Measurements from ENCODE around the gene TBC1D1. TPM values are rescaled to one million over a fixed set of nuclear protein-coding genes. Genes with fewer than 3 reads are reported as not detected.

TBC1D1 gene
- polyA plus RNA-seq, 1 donor from 2014 or later, result 23.2 TPM

GRCh38 chr4:37862961-37863360 lies 27.9 kb upstream of the TBC1D1 start:
- no peak overlapping the region for H3K27ac ChIP-seq (ENCODE audit: low read length)
- no peaks in the 10 kb centered on the region for H3F3A ChIP-seq (ENCODE audit: insufficient read depth, low read length, poor library complexity, severe bottlenecking)
- no peaks in the 10 kb centered on the region for H3K79me2 ChIP-seq (replicated peaks; ENCODE audit: insufficient read depth, low read length)
- no peak overlapping the region for H2AFZ ChIP-seq (ENCODE audit: low read depth, low read length)
- H3K9me2 ChIP-seq (ENCODE audit: insufficient read depth, low read length), result no peaks in the 10 kb centered on the region
- TF ChIP-seq SMC3 (conservative IDR thresholded peaks at IDR 0.05; ENCODE audit: poor library complexity) (no peak), POLR2AphosphoS5 (IDR thresholded peaks at IDR 0.05) (no peak), REST (IDR thresholded peaks at IDR 0.05; ENCODE audit: borderline replicate concordance) (no peak)
- H3K27me3 ChIP-seq (ENCODE audit: insufficient read depth, low read depth, low read length), result no peaks in the 10 kb centered on the region
- no peaks in the 10 kb centered on the region for H4K20me1 ChIP-seq (ENCODE audit: insufficient read depth)
- no peak overlapping the region for H3K4me2 ChIP-seq (ENCODE audit: low read length)
- no peak overlapping the region for H3K9ac ChIP-seq (ENCODE audit: low read length)
- H3K4me3 ChIP-seq (ENCODE audit: low read length), result no peak overlapping the region
- no peaks in the 10 kb centered on the region for H3K9me3 ChIP-seq (ENCODE audit: low read length)
- H3K36me3 ChIP-seq (ENCODE audit: insufficient read depth, low read length), result no peaks in the 10 kb centered on the region

DNA sequence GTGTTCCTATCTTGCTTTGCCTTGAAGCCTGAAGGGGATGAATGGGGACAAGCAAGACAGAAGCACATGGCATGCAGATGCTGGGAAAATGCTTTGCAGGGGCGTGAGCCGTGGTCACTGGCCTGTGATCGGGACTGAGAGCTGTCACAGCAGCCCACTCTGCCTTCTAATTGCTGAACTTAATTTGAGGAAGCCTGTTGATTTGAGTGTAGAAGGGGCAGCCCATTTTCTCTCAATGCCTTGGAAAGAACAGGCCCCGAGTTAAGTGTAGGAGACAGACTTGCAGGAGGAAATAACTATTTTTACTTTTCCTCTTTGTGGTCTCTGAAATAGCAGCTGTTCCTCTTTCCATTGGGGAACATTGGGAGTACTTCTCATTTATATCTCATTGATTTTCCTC lies 26.1 kb upstream of the TBC1D1 start:
- Histone ChIP-seq H3K27ac (ENCODE audit: low read length) (no peak overlapping the region), H3K4me3 (ENCODE audit: low read length) (no peak overlapping the region), H3K9me2 (ENCODE audit: insufficient read depth, low read length) (no peaks in the 10 kb centered on the region), H3K4me2 (ENCODE audit: low read length) (no peak overlapping the region), H2AFZ (ENCODE audit: low read depth, low read length) (no peak overlapping the region), H3K79me2 (replicated peaks; ENCODE audit: insufficient read depth, low read length) (no peaks in the 10 kb centered on the region), H3K9me3 (ENCODE audit: low read length) (no peaks in the 10 kb centered on the region), H3F3A (ENCODE audit: insufficient read depth, low read length, poor library complexity, severe bottlenecking) (no peaks in the 10 kb centered on the region), H3K27me3 (ENCODE audit: insufficient read depth, low read depth, low read length) (no peaks in the 10 kb centered on the region), H4K20me1 (ENCODE audit: insufficient read depth) (no peaks in the 10 kb centered on the region), H3K9ac (ENCODE audit: low read length) (no peak overlapping the region), H3K36me3 (ENCODE audit: insufficient read depth, low read length) (no peaks in the 10 kb centered on the region)
- TF ChIP-seq TAF1 (IDR thresholded peaks at IDR 0.05; ENCODE audit: low read depth), result no peak
- TF ChIP-seq REST (IDR thresholded peaks at IDR 0.05; ENCODE audit: borderline replicate concordance), result no peak
- no peak for TF ChIP-seq MXI1 (conservative IDR thresholded peaks at IDR 0.05; ENCODE audit: poor library complexity, severe bottlenecking)
- TF ChIP-seq RAD21 (conservative IDR thresholded peaks at IDR 0.05), result no peak
- TF ChIP-seq EP300 (conservative IDR thresholded peaks at IDR 0.05; ENCODE audit: poor library complexity, severe bottlenecking), result no peak
- no peak for TF ChIP-seq EZH2 (IDR thresholded peaks at IDR 0.05; ENCODE audit: borderline replicate concordance, insufficient read depth, low read length, poor library complexity, severe bottlenecking)
- TF ChIP-seq, protein P1, sequence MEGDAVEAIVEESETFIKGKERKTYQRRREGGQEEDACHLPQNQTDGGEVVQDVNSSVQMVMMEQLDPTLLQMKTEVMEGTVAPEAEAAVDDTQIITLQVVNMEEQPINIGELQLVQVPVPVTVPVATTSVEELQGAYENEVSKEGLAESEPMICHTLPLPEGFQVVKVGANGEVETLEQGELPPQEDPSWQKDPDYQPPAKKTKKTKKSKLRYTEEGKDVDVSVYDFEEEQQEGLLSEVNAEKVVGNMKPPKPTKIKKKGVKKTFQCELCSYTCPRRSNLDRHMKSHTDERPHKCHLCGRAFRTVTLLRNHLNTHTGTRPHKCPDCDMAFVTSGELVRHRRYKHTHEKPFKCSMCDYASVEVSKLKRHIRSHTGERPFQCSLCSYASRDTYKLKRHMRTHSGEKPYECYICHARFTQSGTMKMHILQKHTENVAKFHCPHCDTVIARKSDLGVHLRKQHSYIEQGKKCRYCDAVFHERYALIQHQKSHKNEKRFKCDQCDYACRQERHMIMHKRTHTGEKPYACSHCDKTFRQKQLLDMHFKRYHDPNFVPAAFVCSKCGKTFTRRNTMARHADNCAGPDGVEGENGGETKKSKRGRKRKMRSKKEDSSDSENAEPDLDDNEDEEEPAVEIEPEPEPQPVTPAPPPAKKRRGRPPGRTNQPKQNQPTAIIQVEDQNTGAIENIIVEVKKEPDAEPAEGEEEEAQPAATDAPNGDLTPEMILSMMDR (IDR thresholded peaks at IDR 0.05; ENCODE audit: poor library complexity, severe bottlenecking), result no peak
- no peak for TF ChIP-seq SMC3 (conservative IDR thresholded peaks at IDR 0.05; ENCODE audit: poor library complexity)
- no peak for TF ChIP-seq POLR2AphosphoS5 (IDR thresholded peaks at IDR 0.05)

All from neural cell (in vitro differentiated cells).